Astrocyte (in vitro differentiated cells and primary cell): Measurements from ENCODE around the gene MYO5B. TPM values are rescaled to one million over a fixed set of nuclear protein-coding genes. Genes with fewer than 3 reads are reported as not detected.

Experiments used
- DNase-seq: peaks from one replicate; pipeline ENCODE4 v3.0.0-alpha.2; 2010; ENCODE audit warnings: low read depth
- FAIRE-seq: peaks from 2 replicates; lab custom pipeline; 2011; peaks lifted over from hg19 to GRCh38; lab: Jason Lieb, UNC
- H2AFZ ChIP-seq: 2 replicates; pipeline ENCODE4 v1.6.0; 2012; ENCODE audit warnings: low read depth, low read length, inconsistent platforms
- H3K27ac ChIP-seq: 2 replicates; pipeline ENCODE4 v1.5.1; 2011; ENCODE audit warnings: low read depth, low read length, inconsistent platforms
- H3K27me3 ChIP-seq: 2 replicates; pipeline ENCODE4 v1.6.0; 2011; ENCODE audit warnings: low read length, inconsistent platforms; ENCODE audit not compliant: insufficient read depth
- H3K36me3 ChIP-seq: 2 replicates; pipeline ENCODE4 v1.5.1; 2011; ENCODE audit warnings: low read length, inconsistent platforms; ENCODE audit not compliant: insufficient read depth
- H3K4me1 ChIP-seq: 2 replicates; pipeline ENCODE4 v1.5.1; 2011; ENCODE audit warnings: low read length, inconsistent platforms; ENCODE audit not compliant: insufficient read depth
- H3K4me2 ChIP-seq: 2 replicates; pipeline ENCODE4 v1.6.0; 2012; ENCODE audit warnings: low read length, inconsistent platforms
- H3K4me3 ChIP-seq: 2 replicates; pipeline ENCODE4 v1.5.1; 2011; ENCODE audit warnings: low read depth, mild to moderate bottlenecking, low read length, inconsistent platforms; ENCODE audit not compliant: insufficient read depth
- H3K79me2 ChIP-seq: 2 replicates; pipeline ENCODE4 v1.6.0; 2012; ENCODE audit warnings: mild to moderate bottlenecking, low read length, inconsistent platforms; ENCODE audit not compliant: insufficient read depth
- H3K9ac ChIP-seq: 2 replicates; pipeline ENCODE4 v1.6.0; 2012; ENCODE audit warnings: mild to moderate bottlenecking, low read length, inconsistent platforms
- H3K9me3 ChIP-seq: 2 replicates; pipeline ENCODE4 v1.5.1; 2012; ENCODE audit warnings: low read depth, mild to moderate bottlenecking, low read length, inconsistent platforms; ENCODE audit not compliant: insufficient read depth
- H4K20me1 ChIP-seq: 2 replicates; pipeline ENCODE4 v1.6.0; 2012; ENCODE audit warnings: low read length, inconsistent platforms; ENCODE audit not compliant: insufficient read depth
- H3K27ac Mint-ChIP-seq: one replicate; pipeline ENCODE4 v1.8.0; 2021; ENCODE audit warnings: mild to moderate bottlenecking, mixed read lengths; ENCODE audit not compliant: unreplicated experiment
- H3K27me3 Mint-ChIP-seq: one replicate; pipeline ENCODE4 v1.8.0; 2021; ENCODE audit warnings: low read depth, mixed read lengths; ENCODE audit not compliant: unreplicated experiment
- H3K36me3 Mint-ChIP-seq: one replicate; pipeline ENCODE4 v1.8.0; 2021; ENCODE audit warnings: low read depth, mixed read lengths; ENCODE audit not compliant: unreplicated experiment
- H3K4me1 Mint-ChIP-seq: one replicate; pipeline ENCODE4 v1.8.0; 2021; ENCODE audit warnings: low read depth, mixed read lengths; ENCODE audit not compliant: unreplicated experiment
- H3K4me3 Mint-ChIP-seq: one replicate; pipeline ENCODE4 v1.8.0; 2021; ENCODE audit warnings: mild to moderate bottlenecking, moderate library complexity, mixed read lengths; ENCODE audit not compliant: unreplicated experiment
- H3K9me3 Mint-ChIP-seq: one replicate; pipeline ENCODE4 v1.8.0; 2021; ENCODE audit warnings: mild to moderate bottlenecking, mixed read lengths; ENCODE audit not compliant: unreplicated experiment
- CTCF ChIP-seq: IDR thresholded peaks from 2 replicates; pipeline ENCODE4 v1.5.1; 2011; ENCODE audit warnings: low read depth, mild to moderate bottlenecking, inconsistent platforms, low read length, moderate library complexity; ENCODE audit not compliant: insufficient read depth
- EZH2 ChIP-seq: IDR thresholded peaks from 2 replicates; pipeline ENCODE4 v1.6.1; 2012; ENCODE audit warnings: mild to moderate bottlenecking, low read length, inconsistent platforms; ENCODE audit not compliant: insufficient read depth
- total RNA-seq: library from RNA; stranded (reverse); gene quantifications from 2 replicates; pipeline ENCODE4 v1.2.1, GENCODE V29; 2021

MYO5B gene
- total RNA-seq, 1 donor from 2014 or later, result 8.3 TPM

DNA sequence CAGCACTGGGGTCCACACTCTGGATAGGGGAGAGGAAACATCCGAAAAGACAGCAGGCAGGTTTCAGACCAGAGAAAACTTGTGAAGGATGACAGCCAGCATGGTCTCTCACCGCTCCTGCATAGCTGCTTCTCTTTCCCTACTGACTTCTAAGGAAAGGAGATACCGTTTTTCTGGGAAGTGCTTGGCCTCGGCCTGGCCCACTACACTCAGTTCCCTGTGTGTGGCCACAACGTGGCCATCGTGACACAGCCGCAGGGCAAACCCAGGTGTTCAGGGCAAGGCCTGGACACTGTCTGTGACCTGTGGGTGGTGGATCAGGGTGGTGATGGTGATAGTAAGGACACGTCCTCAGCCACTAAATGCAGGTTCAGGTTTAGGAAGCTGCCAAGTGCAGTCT lies 347.4 kb downstream of the MYO5B start:
- H3K4me3 ChIP-seq, result no peak overlapping the region
- H3K4me1 Mint-ChIP-seq, result peaks cover 30% of the 10 kb centered on the region
- H3K9me3 ChIP-seq, result no peaks in the 10 kb centered on the region
- FAIRE-seq, result no peak
- H3K79me2 ChIP-seq, result no peaks in the 10 kb centered on the region
- H3K4me3 Mint-ChIP-seq, result no peak overlapping the region
- TF ChIP-seq EZH2 (no peak), CTCF (no peak)
- no peaks in the 10 kb centered on the region for H3K27me3 ChIP-seq
- DNase-seq, result no peak
- peaks cover 5% of the 10 kb centered on the region for H3K27me3 Mint-ChIP-seq
- no peak overlapping the region for H3K4me2 ChIP-seq
- no peak overlapping the region for H3K27ac Mint-ChIP-seq
- no peaks in the 10 kb centered on the region for H3K36me3 ChIP-seq
- no peaks in the 10 kb centered on the region for H3K9me3 Mint-ChIP-seq
- no peaks in the 10 kb centered on the region for H4K20me1 ChIP-seq
- H3K9ac ChIP-seq, result no peak overlapping the region
- no peak overlapping the region for H2AFZ ChIP-seq
- peaks cover 16% of the 10 kb centered on the region for H3K4me1 ChIP-seq
- H3K27ac ChIP-seq, result no peak overlapping the region
- peaks cover 10% of the 10 kb centered on the region for H3K36me3 Mint-ChIP-seq

DNA sequence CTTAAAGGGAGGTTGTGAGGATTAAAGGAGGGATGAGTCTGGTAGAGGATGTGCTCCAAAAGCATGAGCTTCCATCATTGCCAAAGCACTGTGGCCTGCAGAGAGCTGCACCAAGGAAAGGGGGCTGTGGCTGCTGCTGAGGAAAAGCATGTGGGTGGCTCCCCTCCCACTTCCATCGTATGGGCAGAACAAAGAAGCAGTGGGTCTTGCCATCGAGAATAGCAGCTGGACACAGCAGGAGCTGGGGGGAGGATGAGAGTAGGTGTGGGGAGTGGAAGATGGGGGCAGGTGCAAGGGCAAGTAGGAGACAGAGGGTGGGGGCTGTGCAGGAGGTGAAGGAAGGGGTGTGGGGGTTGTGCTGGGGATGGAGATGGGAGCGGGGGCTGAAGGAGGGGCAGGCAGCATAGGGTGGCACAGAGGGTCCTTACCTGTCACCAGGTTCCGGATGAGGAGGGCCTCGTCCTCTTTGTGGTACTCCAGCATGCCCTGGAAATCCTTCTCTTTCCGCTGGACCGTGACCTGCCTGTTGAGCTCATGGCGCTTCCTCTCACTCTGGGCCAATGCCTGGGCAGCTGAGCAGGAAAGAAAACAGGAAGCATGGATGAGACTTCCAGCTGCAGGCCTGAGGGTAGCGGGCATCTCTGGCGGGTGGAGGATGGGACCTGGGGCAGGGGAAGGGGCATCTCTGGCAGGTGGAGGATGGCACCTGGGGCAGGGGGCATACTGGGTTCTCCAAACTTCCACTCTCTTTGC lies 348.1 kb downstream of the MYO5B start:
- Histone ChIP-seq H3K9me3 (no peaks in the 10 kb centered on the region), H3K36me3 (no peaks in the 10 kb centered on the region), H3K4me3 (no peak overlapping the region), H3K9ac (no peak overlapping the region), H3K27ac (no peak overlapping the region), H3K4me2 (no peak overlapping the region), H3K79me2 (no peaks in the 10 kb centered on the region), H2AFZ (no peak overlapping the region), H4K20me1 (no peaks in the 10 kb centered on the region), H3K27me3 (no peaks in the 10 kb centered on the region), H3K4me1 (peaks cover 16% of the 10 kb centered on the region)
- H3K4me1 Mint-ChIP-seq, result peaks cover 30% of the 10 kb centered on the region
- peaks cover 4% of the 10 kb centered on the region for H3K27me3 Mint-ChIP-seq
- H3K27ac Mint-ChIP-seq, result no peak overlapping the region
- peaks cover 10% of the 10 kb centered on the region for H3K36me3 Mint-ChIP-seq
- no peaks in the 10 kb centered on the region for H3K9me3 Mint-ChIP-seq
- DNase-seq (no peak), FAIRE-seq (no peak)
- no peak for TF ChIP-seq CTCF
- no peak for TF ChIP-seq EZH2
- H3K4me3 Mint-ChIP-seq, result no peak overlapping the region

DNA sequence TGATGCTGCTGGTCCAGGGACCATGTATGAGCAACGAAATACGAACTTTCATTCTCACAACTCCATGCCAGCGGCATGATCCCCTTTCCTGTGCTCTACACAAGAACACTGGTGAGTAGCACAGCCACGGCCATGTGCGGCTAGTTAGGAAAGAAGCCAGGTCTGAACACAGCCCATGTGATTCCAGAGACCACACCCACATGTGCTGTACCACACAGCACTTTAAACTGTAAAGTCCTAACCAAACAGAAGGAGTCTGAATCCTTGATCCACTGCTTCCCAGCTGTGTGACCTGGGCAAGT lies 348.6 kb downstream of the MYO5B start:
- Histone ChIP-seq H2AFZ (no peak overlapping the region), H3K27me3 (no peaks in the 10 kb centered on the region), H3K4me3 (no peak overlapping the region), H3K79me2 (no peaks in the 10 kb centered on the region), H3K4me1 (peaks cover 16% of the 10 kb centered on the region), H3K36me3 (no peaks in the 10 kb centered on the region), H3K9me3 (no peaks in the 10 kb centered on the region), H3K9ac (no peak overlapping the region), H3K4me2 (no peak overlapping the region), H3K27ac (no peak overlapping the region), H4K20me1 (no peaks in the 10 kb centered on the region)
- Mint-ChIP-seq H3K4me1 (peaks cover 28% of the 10 kb centered on the region), H3K9me3 (no peaks in the 10 kb centered on the region), H3K4me3 (no peak overlapping the region), H3K27me3 (peaks cover 4% of the 10 kb centered on the region), H3K36me3 (peaks cover 10% of the 10 kb centered on the region), H3K27ac (no peak overlapping the region)
- TF ChIP-seq CTCF (no peak), EZH2 (no peak)
- DNase-seq (peak; percentile 26), FAIRE-seq (no peak)
